Testis (tissue), 3 donors: ENCODE results near the gene MECP2. TPM values are rescaled to one million over a fixed set of nuclear protein-coding genes. Genes with fewer than 3 reads are reported as not detected.
"Not testable (repeated sequence)": the region's sequence is repeated elsewhere in the genome, so short reads cannot be mapped to it uniquely, and the experiment has no call there.

Source experiments
- DNase-seq: peaks from one replicate; pipeline ENCODE4 v3.0.0-alpha.2; 2019
- H3K27ac ChIP-seq, 2 donors: fragments of 200-600 bp; sonication (generic); one replicate each; pipeline ENCODE4 v1.5.1; 2019
- H3K27me3 ChIP-seq: fragments of 200-600 bp; sonication (generic); one replicate; pipeline ENCODE4 v1.5.1; 2019
- H3K36me3 ChIP-seq: fragments of 200-600 bp; sonication (generic); one replicate; pipeline ENCODE4 v1.5.1; 2017; ENCODE audit warnings: low read depth; ENCODE audit errors: missing control alignments
- H3K4me1 ChIP-seq: fragments of 200-600 bp; sonication (generic); one replicate; pipeline ENCODE4 v1.5.1; 2019
- H3K4me3 ChIP-seq, 2 donors: fragments of 200-600 bp; sonication (generic); one replicate each; pipeline ENCODE4 v1.5.1; 2017 to 2019
- H3K9me3 ChIP-seq: fragments of 200-600 bp; sonication (generic); one replicate; pipeline ENCODE4 v1.5.1; 2017
- POLR2A ChIP-seq: fragments of 450-650 bp; IDR thresholded peaks from one replicate; pipeline ENCODE4 v1.6.1; 2017; ENCODE audit warnings: antibody characterized with exemption, mild to moderate bottlenecking, moderate library complexity
- whole genome bisulfite sequencing, 2 donors: methylation state at CpG; one replicate each; pipeline ENCODE4 v1.1.5; 2018; 5-methylcytosine and 5-hydroxymethylcytosine counted together
- intact Hi-C: fragments of 100-400 bp; cut with DNase I; formaldehyde crosslinking; loops from one replicate; pipeline ENCODE4 v1.15.1; 2023; ENCODE audit warnings: low total_unique reads
- polyA plus RNA-seq: library from polyadenylated mRNA; stranded (reverse); fragments of 350-450 nt; fragmentation: Illumina TruSeq; extraction: RNeasy Lipid Tissue Mini Kit (QIAGEN cat#74804); gene quantifications from one replicate; pipeline ENCODE4 v1.2.3, GENCODE V29; 2014; ENCODE audit warnings: low read depth, low replicate concordance; ENCODE audit not compliant: insufficient read depth
- total RNA-seq, 2 donors: library from RNA; depleted of rRNA; stranded (reverse); fragments of >200 nt; gene quantifications; one replicate each; pipeline ENCODE4 v1.2.3, GENCODE V29; 2016
- TF ChIP-seq, protein P1 (sequence below), 3 experiments: fragments of 450-650 bp in 2 of 3; fragments of 200-600 bp in 1 of 3; sonication (generic) in 1 of 3; IDR thresholded peaks; one replicate each; pipeline ENCODE4 v1.5.1; 2016 to 2019; ENCODE audit warnings: antibody characterized with exemption in 3 of 3, mild to moderate bottlenecking in 2 of 3, moderate library complexity in 1 of 3

MECP2 gene
- total and polyA plus RNA-seq, 3 donors from 2014 or later, result 25.0 to 86.4 (median 85.4) TPM

DNA sequence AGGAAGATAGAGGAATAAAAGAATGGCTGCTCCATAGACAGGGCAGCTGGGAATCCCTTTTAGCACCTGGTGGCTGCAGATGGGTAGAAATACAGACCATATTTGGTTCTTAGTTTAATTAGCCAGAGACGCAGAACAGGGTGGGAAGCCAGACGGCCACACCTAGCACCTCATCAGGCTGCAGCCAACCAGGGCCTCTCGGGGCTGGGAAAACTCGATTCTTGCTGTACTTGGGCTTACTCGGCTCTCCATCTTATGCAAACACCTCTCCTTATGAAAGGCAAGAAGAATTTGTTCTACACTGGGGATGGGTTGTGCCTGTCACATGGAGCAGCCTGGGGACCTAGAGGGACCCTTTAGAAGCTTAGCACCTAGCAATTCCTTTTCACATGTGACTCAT, 97.5 kb downstream of the MECP2 start:
- Histone ChIP-seq H3K4me3 (no peak overlapping the region), H3K36me3 (no peaks in the 10 kb centered on the region), H3K27ac (no peak overlapping the region), H3K4me1 (no peaks in the 10 kb centered on the region), H3K27me3 (no peaks in the 10 kb centered on the region), H3K9me3 (no peaks in the 10 kb centered on the region)
- intact Hi-C loops, result no loop called here
- WGBS, 2 donors, result 26 to 37% methylated on average over 2 to 5 of the region's 5 CpGs
- DNase-seq, result no peak
- TF ChIP-seq POLR2A, result no peak
- TF ChIP-seq, protein P1, sequence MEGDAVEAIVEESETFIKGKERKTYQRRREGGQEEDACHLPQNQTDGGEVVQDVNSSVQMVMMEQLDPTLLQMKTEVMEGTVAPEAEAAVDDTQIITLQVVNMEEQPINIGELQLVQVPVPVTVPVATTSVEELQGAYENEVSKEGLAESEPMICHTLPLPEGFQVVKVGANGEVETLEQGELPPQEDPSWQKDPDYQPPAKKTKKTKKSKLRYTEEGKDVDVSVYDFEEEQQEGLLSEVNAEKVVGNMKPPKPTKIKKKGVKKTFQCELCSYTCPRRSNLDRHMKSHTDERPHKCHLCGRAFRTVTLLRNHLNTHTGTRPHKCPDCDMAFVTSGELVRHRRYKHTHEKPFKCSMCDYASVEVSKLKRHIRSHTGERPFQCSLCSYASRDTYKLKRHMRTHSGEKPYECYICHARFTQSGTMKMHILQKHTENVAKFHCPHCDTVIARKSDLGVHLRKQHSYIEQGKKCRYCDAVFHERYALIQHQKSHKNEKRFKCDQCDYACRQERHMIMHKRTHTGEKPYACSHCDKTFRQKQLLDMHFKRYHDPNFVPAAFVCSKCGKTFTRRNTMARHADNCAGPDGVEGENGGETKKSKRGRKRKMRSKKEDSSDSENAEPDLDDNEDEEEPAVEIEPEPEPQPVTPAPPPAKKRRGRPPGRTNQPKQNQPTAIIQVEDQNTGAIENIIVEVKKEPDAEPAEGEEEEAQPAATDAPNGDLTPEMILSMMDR (IDR thresholded peaks at IDR 0.05), result no peak

GRCh38 chrX:153999359-154000037, 98.0 kb downstream of the MECP2 start:
- Histone ChIP-seq H3K27ac (no peak overlapping the region), H3K4me3 (no peak overlapping the region), H3K9me3 (no peaks in the 10 kb centered on the region), H3K4me1 (no peaks in the 10 kb centered on the region), H3K27me3 (no peaks in the 10 kb centered on the region), H3K36me3 (no peaks in the 10 kb centered on the region)
- no peak for TF ChIP-seq POLR2A
- TF ChIP-seq, protein P1 (IDR thresholded peaks at IDR 0.05), result no peak
- intact Hi-C loops, result no loop called here
- DNase-seq, result no peak
- WGBS, 2 donors, result 29 to 65% methylated on average over 12 to 19 of the region's 19 CpGs

- Histone ChIP-seq H3K4me1 (no peaks in the 10 kb centered on the region), H3K27me3 (no peaks in the 10 kb centered on the region), H3K9me3 (no peaks in the 10 kb centered on the region), H3K27ac (no peak overlapping the region), H3K4me3 (no peak overlapping the region), H3K36me3 (no peaks in the 10 kb centered on the region)
- no peak for DNase-seq
- 98 to 100% methylated on average over 6 to 8 of the region's 8 CpGs for WGBS, 2 donors
- no peak for TF ChIP-seq POLR2A
- TF ChIP-seq, protein P1 (IDR thresholded peaks at IDR 0.05), result no peak
- intact Hi-C loops, result no loop called here
These were observed 102.0 kb downstream of the MECP2 start for GRCh38 chrX:153995504-153995903.

GRCh38 chrX:153994398-153994797, 103.1 kb downstream of the MECP2 start:
- H3K36me3 ChIP-seq, H3K9me3 ChIP-seq, DNase-seq, intact Hi-C loops, H3K27ac ChIP-seq, H3K4me3 ChIP-seq, H3K27me3 ChIP-seq, H3K4me1 ChIP-seq: not testable (repeated sequence)
- WGBS, 2 donors, result 100% methylated on average over 2 of the region's 5 CpGs; no CpG with 5 or more reads in 1 of the 2 donors

DNA sequence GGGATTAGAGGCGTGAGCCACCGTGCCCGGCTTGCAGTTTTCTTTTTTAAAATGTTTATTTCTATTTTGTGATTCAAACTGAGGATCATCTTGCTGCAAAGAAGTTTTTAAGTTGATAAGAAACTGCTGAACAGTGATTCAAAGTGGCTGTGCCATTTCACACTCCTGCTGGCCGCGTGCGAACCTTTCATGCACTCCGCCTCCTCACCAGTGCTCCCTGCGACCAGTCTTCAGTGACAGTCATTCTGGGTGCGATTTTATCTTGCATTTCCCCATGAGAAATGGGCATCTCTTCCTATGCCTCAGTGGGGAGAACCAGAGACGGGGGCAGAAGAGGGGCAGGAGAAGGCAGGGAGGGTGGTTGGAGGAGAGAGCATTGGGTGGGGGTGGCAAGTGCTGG, 103.5 kb downstream of the MECP2 start:
- 79 to 93% methylated on average over 7 to 10 of the region's 10 CpGs for WGBS, 2 donors
- Histone ChIP-seq H3K4me1 (no peaks in the 10 kb centered on the region), H3K9me3 (no peaks in the 10 kb centered on the region), H3K27me3 (no peaks in the 10 kb centered on the region), H3K36me3 (no peaks in the 10 kb centered on the region), H3K4me3 (no peak overlapping the region), H3K27ac (no peak overlapping the region)
- no peak for DNase-seq
- intact Hi-C loops, result no loop called here
- TF ChIP-seq, protein P1 (IDR thresholded peaks at IDR 0.05), result no peak
- no peak for TF ChIP-seq POLR2A
